Activated naive CD8-positive, alpha-beta T cell treated with anti-CD3 and anti-CD28 coated beads, Interleukin-2, amount 50 U/mL, for 24 hours (primary cell): ENCODE results near the gene CLDN14.
A peak's percentile ranks its signal among the peaks of the same experiment; 100 is the strongest.

Experiments used
- ATAC-seq: fragments of 150-1000 bp; cut with Tn5 transposase; one replicate; pipeline ENCODE4 v1.10.0; 2021
- DNase-seq: peaks from one replicate; pipeline ENCODE4 v3.0.0; 2021
- H3K27ac Mint-ChIP-seq: one replicate; pipeline ENCODE4 v1.8.0; 2021; ENCODE audit warnings: mild to moderate bottlenecking, mixed read lengths
- H3K27me3 Mint-ChIP-seq: one replicate; pipeline ENCODE4 v1.8.0; 2021; ENCODE audit warnings: mixed read lengths
- H3K36me3 Mint-ChIP-seq: one replicate; pipeline ENCODE4 v1.8.0; 2021; ENCODE audit warnings: low read depth, mixed read lengths
- H3K4me1 Mint-ChIP-seq: one replicate; pipeline ENCODE4 v1.8.0; 2021; ENCODE audit warnings: mixed read lengths
- H3K4me3 Mint-ChIP-seq: one replicate; pipeline ENCODE4 v1.8.0; 2021; ENCODE audit warnings: mild to moderate bottlenecking, moderate library complexity, mixed read lengths
- H3K9me3 Mint-ChIP-seq: one replicate; pipeline ENCODE4 v1.8.0; 2021; ENCODE audit warnings: mixed read lengths

Gene CLDN14

DNA sequence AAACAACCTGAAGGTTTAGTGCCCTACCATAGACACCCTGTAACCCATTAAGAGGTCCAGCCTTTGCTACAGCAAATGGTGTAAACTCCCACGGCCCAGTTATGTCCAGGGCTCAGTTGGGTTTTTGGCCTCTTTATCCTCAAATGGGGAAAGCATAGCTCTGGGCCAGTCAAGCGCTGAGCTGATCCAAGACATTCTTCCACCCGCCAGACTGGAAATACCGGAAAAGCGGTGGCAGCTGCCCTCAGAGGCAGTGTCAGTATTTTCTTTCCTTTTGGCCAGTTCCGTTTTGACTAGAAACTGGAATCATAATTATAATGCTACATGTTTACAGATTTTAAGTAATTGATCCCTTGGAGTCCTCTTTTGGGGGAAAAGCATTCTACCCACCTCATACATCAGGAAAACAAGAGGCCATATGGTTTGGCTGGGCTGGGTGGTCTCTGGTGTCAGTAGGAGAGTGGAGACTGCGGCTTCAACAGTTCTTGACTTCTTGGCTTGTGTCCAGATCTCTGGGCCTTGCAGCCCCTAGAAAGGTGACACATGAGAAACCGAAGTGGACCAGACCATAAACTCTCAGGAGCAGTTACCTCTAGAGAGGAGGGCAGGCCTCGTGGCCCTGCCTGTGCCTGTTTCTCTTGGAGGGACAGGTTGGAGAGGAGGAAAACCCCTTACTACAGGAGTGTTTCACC, 30.2 kb upstream of the CLDN14 start:
- Mint-ChIP-seq H3K4me3 (no peak overlapping the region), H3K36me3 (no peaks in the 10 kb centered on the region)
- ATAC-seq, result no peak

DNA sequence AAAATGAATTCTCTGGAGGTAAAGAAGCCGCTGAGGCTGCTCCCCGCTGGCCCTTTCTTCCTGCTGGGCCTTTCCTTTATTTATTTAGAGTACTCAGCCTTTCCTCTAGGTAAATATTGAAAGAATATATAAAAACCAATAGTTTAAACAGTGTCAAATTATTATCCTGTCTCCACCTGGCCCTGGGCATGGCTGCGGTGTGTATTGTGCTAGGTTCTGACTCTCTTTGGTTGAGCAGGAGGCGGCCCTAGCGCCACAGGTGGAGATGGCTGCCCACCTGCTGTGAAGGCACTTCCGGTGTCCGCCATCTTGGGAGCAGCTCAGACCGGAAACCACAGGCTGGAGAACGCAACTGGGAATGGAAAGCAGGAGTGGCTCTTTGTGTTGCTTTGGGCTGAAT, 29.0 kb upstream of the CLDN14 start:
- H3K9me3 Mint-ChIP-seq, result no peaks in the 10 kb centered on the region
- peaks cover 5% of the 10 kb centered on the region for H3K4me1 Mint-ChIP-seq
- H3K27me3 Mint-ChIP-seq, result peaks cover 6% of the 10 kb centered on the region
- DNase-seq, result no peak
- H3K4me3 Mint-ChIP-seq, result no peak overlapping the region
- no peaks in the 10 kb centered on the region for H3K36me3 Mint-ChIP-seq
- no peak for ATAC-seq
- no peak overlapping the region for H3K27ac Mint-ChIP-seq

More for the DNA sequence above, 30.2 kb upstream of the CLDN14 start:
- Mint-ChIP-seq H3K9me3 (no peaks in the 10 kb centered on the region), H3K27ac (no peak overlapping the region), H3K27me3 (peaks cover 6% of the 10 kb centered on the region), H3K4me1 (peaks cover 5% of the 10 kb centered on the region)
- no peak for DNase-seq

DNA sequence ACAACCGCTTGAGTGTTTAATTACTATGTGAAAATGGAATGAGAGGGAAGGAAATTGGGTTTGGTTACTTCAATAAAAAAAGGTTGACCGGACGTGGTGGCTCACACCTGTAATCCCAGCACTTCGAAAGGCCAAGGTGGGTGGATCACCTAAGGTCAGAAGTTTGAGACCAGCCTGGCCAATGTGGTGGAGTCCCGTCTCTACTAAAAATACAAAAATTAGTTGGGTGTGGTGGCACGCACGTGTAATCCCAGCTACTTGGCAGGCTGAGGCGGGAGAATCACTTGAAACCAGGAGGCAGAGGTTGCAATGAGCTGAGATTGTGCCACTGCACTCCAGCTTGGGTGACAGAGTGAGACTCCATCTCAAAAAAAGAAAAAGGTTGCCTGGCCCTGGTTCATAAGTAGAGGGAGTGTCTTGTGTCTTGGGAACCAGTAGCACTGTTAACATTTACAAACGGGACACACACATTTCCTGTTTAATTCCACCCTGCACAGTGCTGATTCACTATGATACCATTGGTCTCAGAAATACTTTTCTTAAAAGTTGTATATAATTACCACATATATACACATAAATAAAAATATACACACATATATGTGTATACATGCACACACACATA, 27.6 kb upstream of the CLDN14 start:
- no peak overlapping the region for H3K4me3 Mint-ChIP-seq
- H3K36me3 Mint-ChIP-seq, result no peaks in the 10 kb centered on the region
- no peak for ATAC-seq
- H3K9me3 Mint-ChIP-seq, result no peaks in the 10 kb centered on the region
- H3K27ac Mint-ChIP-seq, result no peak overlapping the region
- peaks cover 5% of the 10 kb centered on the region for H3K4me1 Mint-ChIP-seq
- H3K27me3 Mint-ChIP-seq, result peaks cover 7% of the 10 kb centered on the region
- no peak for DNase-seq

DNA sequence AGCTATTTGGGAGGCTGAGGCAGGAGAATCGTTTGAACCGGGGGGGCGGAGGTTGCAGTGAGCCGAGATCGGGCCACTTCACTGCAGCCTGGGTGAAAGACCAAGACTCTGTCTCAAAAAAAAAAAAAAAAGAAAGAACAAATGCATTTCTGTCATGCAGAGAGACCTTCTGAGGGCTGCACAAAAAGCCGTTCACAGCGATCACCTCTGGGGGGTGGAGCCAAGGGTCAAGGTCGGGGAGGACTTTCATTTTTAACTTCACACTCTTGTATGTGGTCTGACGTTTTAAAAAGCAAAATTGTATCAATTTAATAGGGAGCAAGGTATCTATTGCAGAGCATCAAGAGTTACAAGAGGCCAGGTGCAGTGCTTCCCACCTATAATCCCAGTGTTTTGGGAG, 26.6 kb upstream of the CLDN14 start:
- Mint-ChIP-seq H3K4me3 (no peak overlapping the region), H3K36me3 (no peaks in the 10 kb centered on the region), H3K27ac (no peak overlapping the region), H3K9me3 (no peaks in the 10 kb centered on the region), H3K4me1 (peaks cover 4% of the 10 kb centered on the region), H3K27me3 (peaks cover 7% of the 10 kb centered on the region)
- ATAC-seq (no peak), DNase-seq (no peak)

DNA sequence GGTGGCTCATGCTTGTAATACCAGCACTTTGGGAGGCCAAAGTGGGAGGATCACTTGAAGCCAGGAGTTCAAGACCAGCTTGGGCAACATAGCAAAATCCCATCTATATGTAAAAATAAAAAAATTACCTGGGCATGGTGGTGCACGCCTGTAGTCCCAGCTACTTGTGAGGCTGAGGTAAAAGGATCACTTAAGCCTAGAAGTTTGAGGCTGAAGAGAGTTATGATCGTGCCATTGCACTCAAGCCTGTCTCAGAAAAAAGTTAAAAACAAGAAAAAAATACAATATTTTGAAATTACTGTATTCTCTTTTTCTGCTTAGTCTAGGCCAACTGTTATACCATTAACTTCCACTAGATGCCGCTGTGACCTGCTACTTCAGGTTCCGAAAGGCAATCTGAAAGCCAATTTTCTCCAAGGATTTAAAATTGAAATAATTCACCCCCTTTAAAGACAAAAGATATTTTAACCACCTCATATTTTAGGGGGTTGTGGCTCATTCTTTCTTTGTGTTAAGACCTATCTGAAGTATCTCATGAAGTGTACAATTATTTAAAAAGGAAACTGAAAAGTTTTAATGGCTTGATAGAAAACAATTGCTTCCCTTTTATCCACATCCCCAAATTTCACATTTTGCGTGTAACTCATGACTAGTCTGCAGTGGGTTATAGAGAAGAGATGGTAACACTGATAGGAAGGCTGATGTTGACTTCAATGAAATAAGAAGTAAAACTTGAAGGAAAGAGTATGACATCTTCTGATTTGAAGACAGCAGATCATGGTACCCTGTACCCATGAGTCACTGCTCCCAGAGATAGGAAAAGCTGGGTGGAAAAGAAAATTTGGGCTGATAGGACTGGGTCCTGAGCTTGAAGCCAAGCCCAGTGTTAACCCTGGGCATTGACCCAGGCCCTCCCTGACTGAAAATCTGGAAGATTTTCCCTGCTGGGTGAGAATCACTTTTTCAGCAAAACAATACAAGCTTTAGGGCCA, 24.4 kb upstream of the CLDN14 start:
- ATAC-seq (no peak), DNase-seq (peak; percentile 41)
- H3K36me3 Mint-ChIP-seq, result no peaks in the 10 kb centered on the region
- H3K4me1 Mint-ChIP-seq, result no peaks in the 10 kb centered on the region
- H3K9me3 Mint-ChIP-seq, result no peaks in the 10 kb centered on the region
- peaks cover 8% of the 10 kb centered on the region for H3K27me3 Mint-ChIP-seq
- no peak overlapping the region for H3K27ac Mint-ChIP-seq
- H3K4me3 Mint-ChIP-seq, result no peak overlapping the region

DNA sequence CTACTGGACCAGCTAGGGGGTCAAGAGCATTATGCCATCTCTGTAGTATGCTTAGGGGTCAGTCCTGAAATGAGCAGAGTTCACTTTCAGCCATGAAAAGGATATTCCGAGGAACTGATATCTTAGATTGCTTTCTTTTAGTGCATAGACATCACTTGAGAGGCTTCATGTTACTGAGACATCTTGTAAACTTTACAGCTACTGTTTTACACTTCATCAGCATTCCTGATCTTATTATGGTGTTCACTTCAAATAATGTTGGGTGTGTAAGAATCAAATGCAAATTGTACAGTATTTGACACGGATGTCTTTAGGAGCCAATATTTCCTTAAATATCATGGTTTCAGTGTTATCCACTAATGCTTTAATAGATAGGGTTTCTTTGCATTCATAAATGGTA, 22.4 kb upstream of the CLDN14 start:
- Mint-ChIP-seq H3K4me1 (no peaks in the 10 kb centered on the region), H3K9me3 (no peaks in the 10 kb centered on the region), H3K27me3 (peaks cover 7% of the 10 kb centered on the region), H3K36me3 (no peaks in the 10 kb centered on the region), H3K4me3 (no peak overlapping the region), H3K27ac (no peak overlapping the region)
- no peak for ATAC-seq
- DNase-seq, result no peak

DNA sequence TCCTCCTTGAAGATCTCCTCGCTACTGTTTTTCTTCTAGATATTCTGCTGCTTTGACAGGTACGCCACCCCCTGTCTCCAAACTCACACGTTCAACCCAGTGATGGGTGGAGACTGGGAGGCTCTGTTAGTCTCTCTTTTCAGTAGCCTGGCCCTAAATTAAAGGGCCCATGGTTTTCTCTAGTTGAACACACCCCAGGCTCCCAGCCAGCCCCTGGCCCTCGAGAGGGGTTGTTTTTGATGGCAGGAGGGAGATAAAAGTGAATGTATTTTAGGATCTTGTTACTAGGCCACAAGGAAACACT, 21.6 kb upstream of the CLDN14 start:
- DNase-seq, result no peak
- H3K4me3 Mint-ChIP-seq, result no peak overlapping the region
- peaks cover 7% of the 10 kb centered on the region for H3K27me3 Mint-ChIP-seq
- ATAC-seq, result no peak
- H3K36me3 Mint-ChIP-seq, result no peaks in the 10 kb centered on the region
- H3K4me1 Mint-ChIP-seq, result no peaks in the 10 kb centered on the region
- H3K9me3 Mint-ChIP-seq, result no peaks in the 10 kb centered on the region
- no peak overlapping the region for H3K27ac Mint-ChIP-seq

DNA sequence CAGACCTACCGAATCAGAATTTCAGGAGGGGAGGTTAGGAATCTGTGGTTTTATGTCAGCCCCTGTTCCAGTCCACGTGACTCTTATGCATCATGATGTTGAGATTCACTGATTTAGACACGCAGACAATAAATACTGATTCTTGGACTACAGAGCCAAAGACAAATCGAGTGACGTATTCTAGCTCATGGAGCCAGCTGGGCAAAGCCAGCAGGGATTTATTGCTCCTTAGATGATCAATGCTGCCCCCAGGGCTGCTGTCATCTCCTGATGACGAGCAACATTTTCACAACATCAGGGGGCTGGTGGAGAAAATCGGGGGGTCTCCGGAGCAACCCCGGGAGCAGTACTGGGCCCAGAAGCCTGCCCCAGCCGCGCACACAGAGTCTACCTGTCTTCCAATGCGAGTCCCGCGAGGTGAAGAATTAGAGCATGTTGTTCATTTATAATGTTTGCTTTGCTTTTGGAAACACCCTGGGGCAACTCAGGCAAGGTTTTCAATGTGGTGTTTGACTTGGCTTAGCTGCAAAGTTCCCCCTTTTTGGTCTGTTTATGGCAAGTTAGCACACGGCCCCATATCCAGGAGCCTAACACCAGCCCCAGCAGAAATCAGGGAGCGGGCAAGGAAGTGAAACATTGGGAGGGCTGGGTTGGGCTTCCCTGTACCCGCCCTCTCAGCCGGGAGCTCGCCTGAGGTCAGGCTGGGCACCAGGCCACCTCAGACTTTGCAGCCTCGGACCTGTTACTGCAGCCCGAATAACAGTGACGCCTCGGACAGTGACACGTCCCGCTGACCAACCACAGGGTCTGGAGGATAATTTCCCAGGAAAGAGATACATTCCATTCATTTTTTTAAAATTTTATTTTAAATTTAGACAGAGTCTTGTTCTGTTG, 19.9 kb upstream of the CLDN14 start:
- H3K4me3 Mint-ChIP-seq, result no peak overlapping the region
- H3K9me3 Mint-ChIP-seq, result no peaks in the 10 kb centered on the region
- H3K27ac Mint-ChIP-seq, result no peak overlapping the region
- no peak for ATAC-seq
- DNase-seq, result no peak
- no peaks in the 10 kb centered on the region for H3K4me1 Mint-ChIP-seq
- H3K27me3 Mint-ChIP-seq, result peaks cover 4% of the 10 kb centered on the region
- no peaks in the 10 kb centered on the region for H3K36me3 Mint-ChIP-seq

DNA sequence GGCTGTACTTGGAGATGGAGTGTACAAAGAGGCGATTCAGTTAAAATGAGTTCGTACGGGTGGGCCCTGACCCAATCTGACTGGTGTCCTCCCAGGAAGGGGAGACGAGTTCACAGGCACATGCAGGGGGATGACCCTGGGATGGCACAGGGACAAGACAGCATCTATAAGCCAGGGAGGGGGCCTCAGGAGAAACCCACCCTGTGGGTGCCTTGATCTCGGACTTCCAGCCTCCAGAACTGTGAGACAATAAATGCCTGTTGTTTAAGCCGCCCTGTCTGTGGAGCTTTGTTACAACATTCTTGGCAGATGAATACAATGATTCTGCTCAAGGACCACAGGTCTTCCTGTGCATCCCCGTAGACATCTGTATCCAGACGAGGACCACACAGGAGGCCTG, 14.6 kb upstream of the CLDN14 start:
- Mint-ChIP-seq H3K27me3 (peaks cover 4% of the 10 kb centered on the region), H3K27ac (no peak overlapping the region)

DNA sequence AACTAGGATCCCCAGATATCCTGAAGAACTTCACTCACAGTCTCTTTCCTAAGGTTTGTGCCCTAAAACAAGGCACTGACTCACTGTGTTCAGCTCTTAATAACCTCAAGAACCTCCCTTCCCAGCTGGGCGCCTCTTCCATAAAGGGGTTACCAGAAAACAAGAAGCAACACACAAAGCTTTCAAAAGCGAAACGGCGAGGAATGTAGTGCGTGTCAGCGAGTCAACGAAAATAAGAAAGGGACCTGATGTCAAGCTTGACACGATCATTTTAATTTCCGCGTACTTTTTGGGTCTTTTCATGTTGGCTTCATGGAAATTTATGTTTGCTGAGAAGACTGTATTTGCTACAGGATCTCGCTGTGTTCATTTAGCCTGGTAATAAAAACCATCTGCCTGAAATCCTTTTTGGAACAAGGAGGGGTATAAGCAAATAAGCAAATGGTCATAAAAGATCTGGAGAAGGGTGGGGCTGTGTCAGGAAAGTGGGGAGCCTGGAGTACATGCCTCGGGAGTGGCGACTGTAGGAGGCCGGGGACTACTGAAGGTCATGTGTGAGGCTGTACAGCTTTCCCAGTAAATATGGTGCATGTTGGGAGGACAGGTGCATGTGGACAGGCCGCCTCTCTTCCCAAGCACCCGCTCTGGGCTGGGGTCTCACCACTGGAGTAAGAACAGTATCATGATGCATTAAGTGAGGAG, 11.4 kb upstream of the CLDN14 start:
- Mint-ChIP-seq H3K4me3 (no peak overlapping the region), H3K36me3 (no peaks in the 10 kb centered on the region), H3K27me3 (peaks cover 4% of the 10 kb centered on the region), H3K9me3 (no peaks in the 10 kb centered on the region), H3K27ac (no peak overlapping the region), H3K4me1 (no peaks in the 10 kb centered on the region)
- ATAC-seq, result no peak
- no peak for DNase-seq

More for the DNA sequence above, 14.6 kb upstream of the CLDN14 start:
- DNase-seq (no peak), ATAC-seq (no peak)
- Mint-ChIP-seq H3K4me1 (no peaks in the 10 kb centered on the region), H3K9me3 (no peaks in the 10 kb centered on the region), H3K36me3 (no peaks in the 10 kb centered on the region), H3K4me3 (no peak overlapping the region)

DNA sequence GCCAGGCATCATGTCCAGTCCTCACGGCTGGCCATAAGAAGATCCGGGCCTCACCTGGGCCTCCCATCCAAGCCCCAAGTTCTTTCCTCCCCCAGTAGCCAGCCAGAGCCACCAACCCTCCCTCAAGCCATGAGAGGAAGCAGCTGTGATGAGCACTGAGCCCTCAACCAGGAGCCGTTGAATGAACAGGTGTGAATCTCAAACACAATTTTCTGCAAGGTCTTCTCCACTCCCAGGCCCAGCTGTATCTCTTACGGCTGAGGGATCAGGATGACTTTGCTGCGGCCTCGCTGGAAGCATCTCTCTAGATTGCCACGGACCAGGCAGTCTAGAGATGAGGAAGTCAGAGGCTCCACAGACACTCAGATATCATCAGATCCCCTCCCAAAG, 9.8 kb upstream of the CLDN14 start:
- no peak for DNase-seq
- Mint-ChIP-seq H3K27ac (no peak overlapping the region), H3K36me3 (no peaks in the 10 kb centered on the region), H3K4me1 (no peaks in the 10 kb centered on the region), H3K27me3 (peaks cover 4% of the 10 kb centered on the region), H3K9me3 (no peaks in the 10 kb centered on the region), H3K4me3 (no peak overlapping the region)
- no peak for ATAC-seq

DNA sequence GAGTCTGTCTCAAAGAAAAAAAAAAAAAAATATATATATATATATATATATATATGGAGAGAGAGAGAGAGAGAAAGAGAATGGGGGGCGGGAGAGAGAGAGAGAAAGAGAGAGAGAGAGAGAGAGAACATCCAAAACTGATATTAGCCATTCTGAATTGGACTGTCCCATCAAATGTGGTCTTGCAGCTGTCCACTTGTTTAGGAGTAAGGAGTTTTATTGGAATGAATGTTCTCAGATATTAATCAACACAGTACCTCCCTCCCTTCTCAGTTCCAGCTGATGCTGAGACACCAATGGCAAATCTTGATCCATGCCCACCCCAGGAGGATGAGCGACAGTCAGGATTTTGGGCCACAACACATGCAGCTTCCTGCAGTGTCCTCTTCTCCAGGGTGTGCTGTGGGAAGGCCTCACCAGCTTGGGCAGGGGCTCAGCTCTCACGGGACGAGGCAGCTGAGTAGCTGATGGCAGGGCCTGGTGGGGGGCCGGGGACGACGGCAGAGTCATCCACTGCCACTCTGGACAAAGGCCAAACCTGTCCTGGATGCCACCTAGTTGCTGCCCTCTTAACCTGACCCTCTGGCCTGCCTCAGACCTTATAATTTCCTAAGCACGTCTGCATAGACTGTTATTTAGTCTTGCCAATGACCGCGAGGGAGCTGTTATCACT, 9.3 kb upstream of the CLDN14 start:
- H3K27ac Mint-ChIP-seq, result no peak overlapping the region
- peaks cover 4% of the 10 kb centered on the region for H3K27me3 Mint-ChIP-seq
- H3K9me3 Mint-ChIP-seq, result no peaks in the 10 kb centered on the region
- no peak overlapping the region for H3K4me3 Mint-ChIP-seq
- DNase-seq (no peak), ATAC-seq (no peak)
- H3K36me3 Mint-ChIP-seq, result no peaks in the 10 kb centered on the region
- no peaks in the 10 kb centered on the region for H3K4me1 Mint-ChIP-seq

DNA sequence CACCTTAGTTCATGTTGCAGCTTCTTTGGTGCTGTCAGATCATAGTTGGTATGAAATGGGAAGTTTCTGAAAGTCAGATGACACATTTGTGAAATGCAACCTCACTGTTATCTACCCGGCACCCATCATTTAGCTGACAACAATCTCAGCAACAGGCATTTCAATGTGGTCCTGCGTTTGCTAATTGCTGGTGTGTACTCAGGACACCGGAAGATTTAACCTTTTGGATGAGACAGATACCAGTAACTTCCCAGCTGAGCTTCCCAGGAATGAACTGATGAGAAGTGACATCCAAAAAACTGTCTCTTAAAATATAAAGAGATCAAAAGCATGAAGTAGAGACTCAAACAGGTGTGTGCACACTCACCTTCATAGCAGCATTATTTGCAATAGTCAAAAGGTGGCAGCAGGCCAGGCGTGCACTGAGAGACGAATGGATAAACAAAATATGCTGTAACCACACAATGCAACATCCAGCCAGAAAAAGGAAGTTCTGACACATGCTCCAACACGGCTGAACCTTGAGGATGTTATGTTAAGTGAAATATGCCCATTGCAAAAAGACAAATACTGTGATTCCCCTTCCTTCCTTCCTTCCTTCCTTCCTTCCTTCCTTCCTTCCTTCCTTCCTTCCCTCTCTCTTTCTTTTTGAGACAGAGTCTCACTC, 7.9 kb upstream of the CLDN14 start:
- DNase-seq, result no peak
- no peak overlapping the region for H3K4me3 Mint-ChIP-seq
- H3K4me1 Mint-ChIP-seq, result no peaks in the 10 kb centered on the region
- H3K9me3 Mint-ChIP-seq, result no peaks in the 10 kb centered on the region
- peaks cover 4% of the 10 kb centered on the region for H3K27me3 Mint-ChIP-seq
- ATAC-seq, result no peak
- H3K36me3 Mint-ChIP-seq, result no peaks in the 10 kb centered on the region
- no peak overlapping the region for H3K27ac Mint-ChIP-seq
